GM23248 (cell line): ENCODE results near the gene CAMSAP2. TPM values are rescaled to one million over a fixed set of nuclear protein-coding genes. Genes with fewer than 3 reads are reported as not detected.
A peak's percentile ranks its signal among the peaks of the same experiment; 100 is the strongest.

Source experiments
- DNase-seq: peaks from one replicate; pipeline ENCODE4 v3.0.0-alpha.2; 2015
- H2AFZ ChIP-seq: fragments of 200-600 bp; sonication (generic); 2 replicates; pipeline ENCODE4 v1.6.1; 2016; ENCODE audit warnings: antibody characterized with exemption
- H3F3A ChIP-seq: fragments of 200-600 bp; sonication (generic); 2 replicates; pipeline ENCODE4 v1.6.1; 2016; ENCODE audit warnings: mild to moderate bottlenecking, antibody characterized with exemption, mixed run types; ENCODE audit not compliant: insufficient read depth
- H3K27ac ChIP-seq: fragments of 200-600 bp; sonication (generic); 2 replicates; pipeline ENCODE4 v1.5.1; 2016; ENCODE audit warnings: mild to moderate bottlenecking
- H3K27me3 ChIP-seq: fragments of 200-600 bp; sonication (generic); replicated peaks from 2 replicates; pipeline ENCODE4 v1.6.1; 2016; ENCODE audit warnings: mild to moderate bottlenecking; ENCODE audit not compliant: insufficient read depth
- H3K36me3 ChIP-seq: fragments of 200-600 bp; sonication (generic); 2 replicates; pipeline ENCODE4 v1.6.1; 2016; ENCODE audit warnings: low read depth, mild to moderate bottlenecking
- H3K4me1 ChIP-seq: fragments of 200-600 bp; sonication (generic); 2 replicates; pipeline ENCODE4 v1.6.1; 2016; ENCODE audit warnings: mild to moderate bottlenecking; ENCODE audit not compliant: insufficient read depth
- H3K4me2 ChIP-seq: fragments of 200-600 bp; sonication (generic); one replicate; pipeline ENCODE4 v1.6.1; 2016; ENCODE audit warnings: mild to moderate bottlenecking; ENCODE audit not compliant: unreplicated experiment
- H3K4me3 ChIP-seq: fragments of 200-600 bp; sonication (generic); 2 replicates; pipeline ENCODE4 v1.5.1; 2016; ENCODE audit warnings: mild to moderate bottlenecking
- H3K79me2 ChIP-seq: fragments of 200-600 bp; sonication (generic); 2 replicates; pipeline ENCODE4 v1.6.1; 2016; ENCODE audit warnings: mild to moderate bottlenecking; ENCODE audit not compliant: insufficient read depth
- H3K9ac ChIP-seq: fragments of 200-600 bp; sonication (generic); 2 replicates; pipeline ENCODE4 v1.6.1; 2016; ENCODE audit warnings: mild to moderate bottlenecking
- H3K9me2 ChIP-seq: fragments of 200-600 bp; sonication (generic); 2 replicates; pipeline ENCODE4 v1.6.1; 2016; ENCODE audit warnings: mixed run types, mild to moderate bottlenecking, moderate library complexity; ENCODE audit not compliant: insufficient read depth
- H3K9me3 ChIP-seq: fragments of 200-600 bp; sonication (generic); one replicate; pipeline ENCODE4 v1.6.1; 2017; ENCODE audit warnings: low read depth
- H4K20me1 ChIP-seq: fragments of 200-600 bp; sonication (generic); 2 replicates; pipeline ENCODE4 v1.6.0; 2016; ENCODE audit not compliant: insufficient read depth
- EZH2 ChIP-seq: fragments of 200-600 bp; sonication (generic); IDR thresholded peaks from 2 replicates; pipeline ENCODE4 v1.6.1; 2018; ENCODE audit warnings: antibody characterized with exemption, mild to moderate bottlenecking; ENCODE audit not compliant: insufficient read depth, poor library complexity, severe bottlenecking
- EZH2phosphoT487 ChIP-seq: fragments of 200-600 bp; sonication (generic); IDR thresholded peaks from 2 replicates; pipeline ENCODE4 v1.6.1; 2018; ENCODE audit warnings: antibody characterized with exemption, moderate library complexity, mild to moderate bottlenecking, low read depth; ENCODE audit not compliant: insufficient read depth
- WGBS, 2 experiments: methylation state at CpG; one replicate each; pipeline ENCODE4 v1.1.6; 2015 to 2017; ENCODE audit warnings: low lambda C conversion rate in 2 of 2, low coverage in 1 of 2; ENCODE audit errors: missing lambda C conversion rate in 2 of 2; 5-methylcytosine and 5-hydroxymethylcytosine counted together
- in situ Hi-C: fragments of 300-500 bp; cut with MboI; formaldehyde crosslinking; loops from 2 replicates; pipeline ENCODE4 v1.15.0; 2020
- polyA plus RNA-seq: library from polyadenylated mRNA; unstranded; fragments of >200 nt; fragmentation: Nextera tagmentation; extraction: Ambion mirVana; gene quantifications from 2 replicates; pipeline ENCODE4 v1.2.1, GENCODE V29; 2016
- total RNA-seq: library from RNA; depleted of rRNA; stranded (reverse); fragments of >200 nt; shearing (Covaris generic); gene quantifications from 2 replicates; pipeline ENCODE4 v1.2.3, GENCODE V29; 2014

Gene CAMSAP2
- total and polyA plus RNA-seq, 2 experiments from 2014 or later: 10.9 to 28.7 TPM

DNA sequence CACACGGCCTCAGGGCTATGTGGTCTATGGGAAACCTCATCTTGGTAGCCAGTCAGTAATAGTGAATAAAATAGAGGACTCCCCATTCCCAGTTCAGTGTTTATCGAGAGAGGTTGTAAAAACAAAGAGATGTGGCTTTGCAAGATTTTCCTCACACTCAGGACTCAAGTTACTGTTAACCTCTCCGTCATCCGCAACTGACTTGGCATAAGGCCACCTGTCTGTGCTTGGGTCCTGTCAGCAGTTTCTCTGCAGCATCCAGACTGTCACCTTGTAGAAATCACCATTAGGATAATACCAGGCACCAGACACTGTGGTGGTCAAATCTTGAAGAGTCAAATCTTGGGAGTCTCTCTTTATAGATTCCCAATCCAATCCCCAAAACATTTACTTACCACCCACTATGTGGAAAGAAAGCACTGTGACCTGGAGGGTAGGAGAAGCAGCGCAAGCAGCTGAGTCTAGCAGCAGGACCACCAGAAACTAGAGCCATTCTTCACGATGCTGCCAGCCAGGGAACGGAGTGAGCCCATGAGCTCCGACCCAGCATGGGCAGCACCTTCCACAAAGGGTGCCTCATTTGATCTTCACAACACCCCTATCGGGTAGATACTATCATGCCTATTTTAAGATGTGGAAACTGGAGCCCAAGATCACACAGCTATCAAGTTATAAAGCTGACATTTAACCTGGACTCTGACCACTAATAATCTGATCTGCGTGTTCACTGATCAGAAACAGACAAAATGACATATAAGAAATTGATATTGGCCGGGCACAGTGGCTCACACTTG is 128.5 kb downstream of the CAMSAP2 start:
- Histone ChIP-seq H3K36me3 (peaks cover 15% of the 10 kb centered on the region), H4K20me1 (no peaks in the 10 kb centered on the region), H3K4me2 (no peak overlapping the region), H3K9ac (no peak overlapping the region), H3K79me2 (no peaks in the 10 kb centered on the region), H3K9me3 (no peaks in the 10 kb centered on the region), H3K9me2 (no peaks in the 10 kb centered on the region), H3K27ac (no peak overlapping the region), H3K4me1 (no peaks in the 10 kb centered on the region), H3K27me3 (peaks cover 9% of the 10 kb centered on the region; the same call in 1 of the 2 replicates), H2AFZ (no peak overlapping the region), H3K4me3 (no peak overlapping the region), H3F3A (peaks cover 11% of the 10 kb centered on the region)
- TF ChIP-seq EZH2phosphoT487: no peak
- no peak for DNase-seq
- WGBS, 2 experiments: 63 to 71% methylated on average over 11 of the region's 11 CpGs
- in situ Hi-C loops: no loop called here

DNA sequence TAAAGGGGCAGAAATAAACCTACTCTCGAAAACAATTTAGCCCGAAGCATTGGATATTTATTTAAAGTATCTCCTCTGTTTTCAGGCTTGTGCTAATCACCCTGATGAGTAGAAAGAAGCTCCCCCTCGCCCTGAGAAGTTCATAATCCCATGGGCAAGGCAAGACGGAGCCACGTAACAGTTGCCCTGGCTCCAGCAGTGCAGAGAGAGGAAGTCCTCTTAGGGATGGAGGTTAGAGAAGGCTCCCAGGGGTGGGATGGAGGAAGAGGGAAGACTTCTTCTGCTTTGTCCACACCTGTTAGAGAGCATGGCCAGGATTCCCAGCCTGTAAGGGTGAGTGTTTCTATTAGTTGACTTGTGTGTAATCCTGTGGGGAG is 130.7 kb downstream of the CAMSAP2 start:
- Histone ChIP-seq H3K9me2 (no peaks in the 10 kb centered on the region), H3K79me2 (no peaks in the 10 kb centered on the region), H3K4me2 (no peak overlapping the region), H3K4me1 (no peaks in the 10 kb centered on the region), H3K27me3 (peaks cover 31% of the 10 kb centered on the region), H4K20me1 (no peaks in the 10 kb centered on the region), H3F3A (peaks cover 11% of the 10 kb centered on the region; the same call in 1 of the 2 replicates), H3K9ac (no peak overlapping the region), H3K4me3 (no peak overlapping the region), H2AFZ (no peak overlapping the region), H3K27ac (no peak overlapping the region), H3K36me3 (no peaks in the 10 kb centered on the region; the same call in 1 of the 2 replicates), H3K9me3 (no peaks in the 10 kb centered on the region)
- 65 to 70% methylated on average over 5 of the region's 5 CpGs for WGBS, 2 experiments
- TF ChIP-seq EZH2: no peak
- TF ChIP-seq EZH2phosphoT487: no peak
- DNase-seq: no peak
- in situ Hi-C loops: no loop called here

- WGBS, 2 experiments: 67 to 68% methylated on average over 9 of the region's 9 CpGs
Observed at GRCh38 chr1:200869753-200870391, 131.2 kb downstream of the CAMSAP2 start.

DNA sequence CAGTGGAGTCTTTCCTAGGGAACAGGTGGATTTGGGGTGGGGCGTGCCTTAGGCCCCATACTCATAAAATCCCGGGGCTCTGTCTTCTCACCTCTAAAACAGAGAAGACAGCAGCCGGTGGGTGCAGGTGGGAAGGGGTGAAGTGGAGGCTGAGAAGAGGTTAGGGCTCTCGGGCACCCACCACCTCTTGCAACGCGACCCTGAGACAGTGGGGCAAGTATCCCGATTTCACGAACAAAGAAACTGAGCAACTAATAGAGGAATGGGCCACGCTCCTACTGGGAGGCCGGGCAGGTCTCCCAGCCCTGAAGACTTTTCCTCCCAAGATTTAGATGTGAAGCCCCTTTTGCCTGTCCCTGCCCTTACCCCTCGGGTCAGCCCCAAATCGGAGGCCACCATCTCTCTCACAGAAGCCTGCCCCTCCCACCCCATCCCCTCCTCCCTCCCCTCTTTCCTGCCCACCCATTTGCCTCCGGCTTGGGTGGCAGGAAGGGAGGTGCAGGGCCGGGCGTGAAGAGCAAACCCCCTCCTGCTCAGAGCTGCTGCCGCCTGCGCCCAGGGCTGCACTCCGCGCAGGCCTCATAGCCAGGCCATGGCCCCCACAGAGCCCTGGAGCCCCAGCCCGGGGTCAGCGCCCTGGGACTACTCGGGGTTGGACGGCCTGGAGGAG is 133.9 kb downstream of the CAMSAP2 start, which contains the start of gene GPR25:
TSS of gene GPR25 (plus strand) at position 536 of the 670 bp plus-strand sequence. CDS start at position 593, 57 bp downstream.
- Histone ChIP-seq H3K4me3 (peak within 1 kb of the TSS; percentile 45), H3K9me3 (no peaks in the 10 kb centered on the region)

More at GRCh38 chr1:200869753-200870391, 131.2 kb downstream of the CAMSAP2 start:
- Histone ChIP-seq H2AFZ (no peak overlapping the region), H3K36me3 (no peaks in the 10 kb centered on the region; the same call in 1 of the 2 replicates), H4K20me1 (no peaks in the 10 kb centered on the region), H3K9me3 (no peaks in the 10 kb centered on the region), H3K27ac (no peak overlapping the region), H3K79me2 (no peaks in the 10 kb centered on the region), H3F3A (peaks cover 11% of the 10 kb centered on the region; the same call in 1 of the 2 replicates), H3K9ac (no peak overlapping the region), H3K9me2 (no peaks in the 10 kb centered on the region), H3K4me1 (no peaks in the 10 kb centered on the region), H3K4me2 (no peak overlapping the region), H3K4me3 (no peak overlapping the region), H3K27me3 (peaks cover 36% of the 10 kb centered on the region)
- DNase-seq: no peak
- in situ Hi-C loops: no loop called here
- no peak for TF ChIP-seq EZH2
- no peak for TF ChIP-seq EZH2phosphoT487

More for the DNA sequence above, 133.9 kb downstream of the CAMSAP2 start, which contains the start of gene GPR25:
- DNase-seq: no peak
- Histone ChIP-seq H3K4me2 (peak within 1 kb of the TSS; percentile 32), H3K9me2 (no peaks in the 10 kb centered on the region), H3K4me1 (no peaks in the 10 kb centered on the region), H3K9ac (no peak within 1 kb of the TSS), H3F3A (no peaks in the 10 kb centered on the region), H3K79me2 (no peaks in the 10 kb centered on the region), H3K36me3 (no peaks in the 10 kb centered on the region), H3K27me3 (peaks cover 56% of the 10 kb centered on the region), H3K27ac (no peak within 1 kb of the TSS), H2AFZ (peak within 1 kb of the TSS; percentile 41), H4K20me1 (no peaks in the 10 kb centered on the region)
- in situ Hi-C loops: no loop called here
- 57 to 58% methylated on average over 17 to 23 of the region's 23 CpGs for WGBS, 2 experiments
- TF ChIP-seq EZH2phosphoT487 (no peak), EZH2 (no peak)
